DOHH2 (cell line): Measurements from ENCODE around the gene RAD51C.

Source experiments
- H3F3A ChIP-seq: fragments of 200-600 bp; sonication (generic), shearing (Covaris generic); 2 replicates; pipeline ENCODE4 v1.6.0; 2016; ENCODE audit warnings: antibody characterized with exemption, mild to moderate bottlenecking; ENCODE audit not compliant: control insufficient read depth, insufficient read depth
- H3K27ac ChIP-seq: fragments of 200-600 bp; sonication (generic); 2 replicates; pipeline ENCODE4 v1.5.1; 2014; ENCODE audit warnings: low read depth, mild to moderate bottlenecking, low read length, moderate library complexity
- H3K27me3 ChIP-seq: fragments of 200-600 bp; sonication (generic); 2 replicates; pipeline ENCODE4 v1.6.1; 2014; ENCODE audit warnings: mild to moderate bottlenecking, low read length, mixed read lengths; ENCODE audit not compliant: control insufficient read depth
- H3K36me3 ChIP-seq: fragments of 200-600 bp; sonication (generic); 2 replicates; pipeline ENCODE4 v1.6.1; 2014; ENCODE audit warnings: mild to moderate bottlenecking, low read length, moderate library complexity, mixed read lengths; ENCODE audit not compliant: control insufficient read depth
- H3K4me1 ChIP-seq: fragments of 200-600 bp; sonication (generic); 2 replicates; pipeline ENCODE4 v1.6.1; 2014; ENCODE audit warnings: mild to moderate bottlenecking, low read length, mixed read lengths; ENCODE audit not compliant: control insufficient read depth
- H3K4me2 ChIP-seq: fragments of 200-600 bp; sonication (generic); 2 replicates; pipeline ENCODE4 v1.6.0; 2014; ENCODE audit warnings: mild to moderate bottlenecking, low read length, moderate library complexity
- H3K4me3 ChIP-seq: fragments of 200-600 bp; sonication (generic); 2 replicates; pipeline ENCODE4 v1.5.1; 2014; ENCODE audit warnings: mild to moderate bottlenecking, low read length, mixed read lengths
- H3K79me2 ChIP-seq: fragments of 200-600 bp; sonication (generic); 2 replicates; pipeline ENCODE4 v1.6.1; 2014; ENCODE audit warnings: mild to moderate bottlenecking, low read length, mixed read lengths; ENCODE audit not compliant: control insufficient read depth
- H3K9me2 ChIP-seq: fragments of 200-600 bp; sonication (generic); replicated peaks from 2 replicates; pipeline ENCODE4 v1.6.1; 2014; ENCODE audit warnings: mild to moderate bottlenecking, low read length, mixed read lengths; ENCODE audit not compliant: control insufficient read depth
- H3K9me3 ChIP-seq: fragments of 200-600 bp; sonication (generic); 2 replicates; pipeline ENCODE4 v1.6.1; 2014; ENCODE audit warnings: antibody characterized with exemption, low read length, mixed read lengths; ENCODE audit not compliant: control insufficient read depth, insufficient read depth
- H4K20me1 ChIP-seq: fragments of 200-600 bp; sonication (generic); 2 replicates; pipeline ENCODE4 v1.6.0; 2014; ENCODE audit warnings: low read depth, mild to moderate bottlenecking, antibody characterized with exemption, low read length, moderate library complexity; ENCODE audit not compliant: control insufficient read depth, insufficient read depth
- CTCF ChIP-seq: fragments of 200-600 bp; sonication (generic); IDR thresholded peaks from one replicate; pipeline ENCODE4 v1.5.1; 2014; ENCODE audit warnings: antibody characterized with exemption, mild to moderate bottlenecking, low read depth, low read length; ENCODE audit not compliant: poor library complexity, severe bottlenecking
- EZH2phosphoT487 ChIP-seq: fragments of 200-600 bp; sonication (generic); IDR thresholded peaks from 2 replicates; pipeline ENCODE4 v1.6.1; 2017; ENCODE audit warnings: borderline replicate concordance, mild to moderate bottlenecking, antibody characterized with exemption, low read length, moderate library complexity, mixed read lengths

RAD51C gene

GRCh38 chr17:58703916-58704286, 11.5 kb downstream of the RAD51C start:
- Histone ChIP-seq H3K4me2 (no peak overlapping the region), H4K20me1 (no peaks in the 10 kb centered on the region)

GRCh38 chr17:58706351-58707140, 14.1 kb downstream of the RAD51C start:
- H3K4me2 ChIP-seq, result no peak overlapping the region
- H3K9me3 ChIP-seq, result no peaks in the 10 kb centered on the region
- peaks cover 59% of the 10 kb centered on the region for H3K36me3 ChIP-seq

More at GRCh38 chr17:58703916-58704286, 11.5 kb downstream of the RAD51C start:
- Histone ChIP-seq H3K27ac (no peak overlapping the region), H3K79me2 (0 out of 2 replicates have a peak, but pooled peaks cover 6% of the 10 kb centered on the region), H3K9me3 (no peaks in the 10 kb centered on the region), H3K9me2 (no peaks in the 10 kb centered on the region), H3K4me3 (no peak overlapping the region), H3F3A (peaks cover 5% of the 10 kb centered on the region; the same call in 1 of the 2 replicates), H3K27me3 (no peaks in the 10 kb centered on the region), H3K36me3 (peaks cover 61% of the 10 kb centered on the region), H3K4me1 (peaks cover 3% of the 10 kb centered on the region; the same call in 1 of the 2 replicates)
- TF ChIP-seq CTCF, result no peak
- TF ChIP-seq EZH2phosphoT487, result no peak

GRCh38 chr17:58710948-58711552, 18.6 kb downstream of the RAD51C start:
- no peaks in the 10 kb centered on the region for H3K79me2 ChIP-seq
- no peak overlapping the region for H3K4me3 ChIP-seq
- peaks cover 10% of the 10 kb centered on the region; the same call in 1 of the 2 replicates for H3F3A ChIP-seq
- no peaks in the 10 kb centered on the region for H4K20me1 ChIP-seq
- peaks cover 49% of the 10 kb centered on the region for H3K36me3 ChIP-seq
- TF ChIP-seq EZH2phosphoT487 (no peak), CTCF (peak; percentile 83)
- no peak overlapping the region for H3K27ac ChIP-seq
- no peaks in the 10 kb centered on the region for H3K9me2 ChIP-seq
- H3K4me2 ChIP-seq, result no peak overlapping the region
- H3K4me1 ChIP-seq, result peaks cover 6% of the 10 kb centered on the region; the same call in 1 of the 2 replicates
- H3K9me3 ChIP-seq, result no peaks in the 10 kb centered on the region
- H3K27me3 ChIP-seq, result no peaks in the 10 kb centered on the region

More at GRCh38 chr17:58706351-58707140, 14.1 kb downstream of the RAD51C start:
- no peak overlapping the region for H3K4me3 ChIP-seq
- TF ChIP-seq EZH2phosphoT487 (no peak), CTCF (no peak)
- H3K27ac ChIP-seq, result no peak overlapping the region
- H3K27me3 ChIP-seq, result no peaks in the 10 kb centered on the region
- 0 out of 2 replicates have a peak, but pooled peaks cover 3% of the 10 kb centered on the region for H3K79me2 ChIP-seq
- peaks cover 6% of the 10 kb centered on the region; the same call in 1 of the 2 replicates for H3K4me1 ChIP-seq
- H3F3A ChIP-seq, result peaks cover 13% of the 10 kb centered on the region; the same call in 1 of the 2 replicates
- H4K20me1 ChIP-seq, result no peaks in the 10 kb centered on the region
- H3K9me2 ChIP-seq, result no peaks in the 10 kb centered on the region
